Transverse colon (tissue), 4 donors: ENCODE measurements around the gene FLOT2. TPM values are rescaled to one million over a fixed set of nuclear protein-coding genes. Genes with fewer than 3 reads are reported as not detected.
"Not testable (repeated sequence)": the region's sequence is repeated elsewhere in the genome, so short reads cannot be mapped to it uniquely, and the experiment has no call there.

Experiments
- DNase-seq: peaks from one replicate; pipeline ENCODE4 v3.0.0-alpha.2; 2019
- H3K27ac ChIP-seq, 4 donors: fragments of 200-600 bp; sonication (generic); 2 replicates each; pipeline ENCODE4 v1.5.1; 2016 to 2018; ENCODE audit warnings: inconsistent platforms in 4 of 4
- H3K27me3 ChIP-seq: fragments of 200-600 bp; sonication (generic); 2 replicates; pipeline ENCODE4 v1.5.1; 2017; ENCODE audit warnings: inconsistent platforms
- H3K36me3 ChIP-seq, 4 donors: fragments of 200-600 bp; sonication (generic); 2 replicates each; pipeline ENCODE4 v1.5.1; 2017 to 2019; ENCODE audit warnings: inconsistent platforms in 4 of 4
- H3K4me1 ChIP-seq, 4 donors: fragments of 200-600 bp; sonication (generic); 2 replicates each; pipeline ENCODE4 v1.5.1; 2017 to 2020; ENCODE audit warnings: inconsistent platforms in 4 of 4
- H3K4me3 ChIP-seq, 4 donors: fragments of 200-600 bp; sonication (generic); 1 replicate in 1 of 4; 2 replicates in 3 of 4; pipeline versions ENCODE4 v1.5.1 to v1.6.1; 2017 to 2019; ENCODE audit warnings: inconsistent platforms in 4 of 4
- H3K9me3 ChIP-seq, 2 donors: fragments of 200-600 bp; sonication (generic); 2 replicates each; pipeline ENCODE4 v1.5.1; 2017 to 2019; ENCODE audit warnings: inconsistent platforms in 2 of 2
- CTCF ChIP-seq, 5 experiments: fragments of 200-600 bp in 3 of 5; fragments of 450-650 bp in 2 of 5; sonication (generic) in 3 of 5; IDR thresholded peaks; 1 replicate in 2 of 5; 2 replicates in 3 of 5; pipeline ENCODE4 v1.5.1; 2016 to 2017; ENCODE audit warnings: antibody characterized with exemption in 5 of 5, inconsistent platforms in 3 of 5, mild to moderate bottlenecking in 2 of 5, moderate library complexity in 1 of 5
- EP300 ChIP-seq: sonication (generic); formaldehyde crosslinking; IDR thresholded peaks from one replicate; pipeline ENCODE4 v1.6.1; 2017; ENCODE audit warnings: antibody characterized with exemption, low read depth
- POLR2A ChIP-seq: fragments of 450-650 bp; IDR thresholded peaks from one replicate; pipeline ENCODE4 v1.6.1; 2016; ENCODE audit warnings: antibody characterized with exemption, mild to moderate bottlenecking, moderate library complexity
- POLR2AphosphoS5 ChIP-seq, 3 donors: sonication (generic); formaldehyde crosslinking; IDR thresholded peaks; one replicate each; pipeline ENCODE4 v1.6.1; 2016; ENCODE audit warnings: antibody characterized with exemption in 3 of 3
- WGBS, 2 donors: methylation state at CpG; one replicate each; pipeline ENCODE4 v1.1.5; 2018; ENCODE audit warnings: low coverage in 1 of 2; 5-methylcytosine and 5-hydroxymethylcytosine counted together
- in situ Hi-C, 4 donors: fragments of 200-750 bp; cut with MboI; loops; one replicate each; pipeline versions ENCODE4 v1.15.0 to v1.15.1; 2017; ENCODE audit warnings: low sequenced_read_pairs in 3 of 4, low pct_ligation_motif_present in 1 of 4, low pct_unique_long_range_greater_than_20kb in 1 of 4
- intact Hi-C: fragments of 100-400 bp; cut with DNase I; formaldehyde crosslinking; loops from one replicate; pipeline ENCODE4 v1.15.1; 2023; ENCODE audit warnings: low total_unique reads
- total RNA-seq, 4 donors: library from RNA; depleted of rRNA; stranded (reverse); fragments of >200 nt; gene quantifications; one replicate each; pipeline ENCODE4 v1.1.0, GENCODE V29; 2016

FLOT2 gene
- total RNA-seq, 4 donors from 2014 or later, result 35.8 to 95.8 (median 46.5) TPM

- Histone ChIP-seq H3K27me3 (no peaks in the 10 kb centered on the region), H3K27ac (peak overlapping the region in 1 of 4 donors; percentile 10), H3K36me3 (peaks cover 0 to 26% (median 7%) of the 10 kb centered on the region in 4 donors), H3K4me1 (peaks cover 18 to 42% (median 33%) of the 10 kb centered on the region in 4 donors), H3K9me3 (no peaks in the 10 kb centered on the region), H3K4me3 (no peak overlapping the region)
- no peak for DNase-seq
- WGBS, 2 donors, result 58 to 67% methylated on average over 2 to 4 of the region's 4 CpGs
- TF ChIP-seq POLR2A (no peak), POLR2AphosphoS5 (IDR thresholded peaks at IDR 0.05) (no peak), CTCF (IDR thresholded peaks at IDR 0.05) (no peak), EP300 (no peak)
- in situ Hi-C loops, result loop anchor here in 2 of 4 donors (25.0 kb wide), 1 partner anchor 142 kb away; no protein-coding TSS in a partner anchor
- intact Hi-C loops, result loop anchor here (5.0 kb wide), 1 partner anchor 48 kb away; the partner anchor contains the start of gene PHF12
These were observed 7.3 kb upstream of the FLOT2 start for GRCh38 chr17:28904800-28905199.

DNA sequence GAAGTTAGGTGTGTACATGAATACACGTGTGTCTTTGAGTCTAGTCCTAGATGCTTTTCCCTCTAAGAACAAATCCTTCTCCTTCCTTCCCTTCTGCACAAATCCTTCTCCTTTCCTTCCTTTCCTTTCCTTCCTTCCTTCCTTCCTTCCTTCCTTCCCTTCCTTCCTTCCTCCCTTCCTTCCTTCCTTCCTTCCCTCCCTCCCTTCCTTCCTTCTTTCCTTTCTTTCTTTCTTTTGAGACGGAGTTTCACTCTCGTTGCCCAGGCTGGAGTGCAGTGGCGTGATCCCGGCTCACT lies 6.0 kb upstream of the FLOT2 start:
- peak overlapping the region; percentile 89 to 95 (median 92) for H3K27ac ChIP-seq
- DNase-seq, H3K4me3 ChIP-seq, H3K27me3 ChIP-seq, H3K9me3 ChIP-seq: not testable (repeated sequence)
- peaks cover 0 to 12% (median 4%) of the 10 kb centered on the region in 4 donors for H3K36me3 ChIP-seq
- intact Hi-C loops (loop anchor here (5.0 kb wide), 1 partner anchor 49 kb away; the partner anchor contains the start of gene PHF12), in situ Hi-C loops (loop anchor here in 2 of 4 donors (25.0 kb wide), 1 partner anchor 141 kb away; no protein-coding TSS in a partner anchor)
- H3K4me1 ChIP-seq, result peaks cover 10 to 34% (median 28%) of the 10 kb centered on the region in 4 donors
- 50 to 64% methylated on average over 3 to 5 of the region's 5 CpGs for WGBS, 2 donors

- Histone ChIP-seq H3K27ac (peak within 1 kb of the TSS; percentile 89 to 95 (median 92)), H3K36me3 (peaks cover 0 to 8% (median 2%) of the 10 kb centered on the region in 4 donors), H3K9me3 (no peaks in the 10 kb centered on the region), H3K27me3 (no peaks in the 10 kb centered on the region), H3K4me3 (peak within 1 kb of the TSS; percentile 46 to 73 (median 71)), H3K4me1 (peaks cover 11 to 34% (median 27%) of the 10 kb centered on the region in 4 donors)
- intact Hi-C loops (loop anchor here (5.0 kb wide), 1 partner anchor 49 kb away; the partner anchor contains the start of gene PHF12), in situ Hi-C loops (loop anchor here in 2 of 4 donors (25.0 kb wide), 1 partner anchor 141 kb away; no protein-coding TSS in a partner anchor)
- peak; percentile 71 to 89 (median 78) for TF ChIP-seq CTCF (IDR thresholded peaks at IDR 0.05)
- peak in 2 of 3 donors; percentile 62 to 64 for TF ChIP-seq POLR2AphosphoS5 (IDR thresholded peaks at IDR 0.05)
- no peak for TF ChIP-seq POLR2A
- 0 to 11% methylated on average over 1 to 29 of the region's 55 CpGs for WGBS, 2 donors
- DNase-seq, result peak; percentile 95
These were observed 5.4 kb upstream of the FLOT2 start, which contains the start of gene DHRS13 for GRCh38 chr17:28902819-28903545. Gene DHRS13, minus strand, starts transcription at chr17:28903079. Its CDS starts 135 bp downstream, at chr17:28902944.

DNA sequence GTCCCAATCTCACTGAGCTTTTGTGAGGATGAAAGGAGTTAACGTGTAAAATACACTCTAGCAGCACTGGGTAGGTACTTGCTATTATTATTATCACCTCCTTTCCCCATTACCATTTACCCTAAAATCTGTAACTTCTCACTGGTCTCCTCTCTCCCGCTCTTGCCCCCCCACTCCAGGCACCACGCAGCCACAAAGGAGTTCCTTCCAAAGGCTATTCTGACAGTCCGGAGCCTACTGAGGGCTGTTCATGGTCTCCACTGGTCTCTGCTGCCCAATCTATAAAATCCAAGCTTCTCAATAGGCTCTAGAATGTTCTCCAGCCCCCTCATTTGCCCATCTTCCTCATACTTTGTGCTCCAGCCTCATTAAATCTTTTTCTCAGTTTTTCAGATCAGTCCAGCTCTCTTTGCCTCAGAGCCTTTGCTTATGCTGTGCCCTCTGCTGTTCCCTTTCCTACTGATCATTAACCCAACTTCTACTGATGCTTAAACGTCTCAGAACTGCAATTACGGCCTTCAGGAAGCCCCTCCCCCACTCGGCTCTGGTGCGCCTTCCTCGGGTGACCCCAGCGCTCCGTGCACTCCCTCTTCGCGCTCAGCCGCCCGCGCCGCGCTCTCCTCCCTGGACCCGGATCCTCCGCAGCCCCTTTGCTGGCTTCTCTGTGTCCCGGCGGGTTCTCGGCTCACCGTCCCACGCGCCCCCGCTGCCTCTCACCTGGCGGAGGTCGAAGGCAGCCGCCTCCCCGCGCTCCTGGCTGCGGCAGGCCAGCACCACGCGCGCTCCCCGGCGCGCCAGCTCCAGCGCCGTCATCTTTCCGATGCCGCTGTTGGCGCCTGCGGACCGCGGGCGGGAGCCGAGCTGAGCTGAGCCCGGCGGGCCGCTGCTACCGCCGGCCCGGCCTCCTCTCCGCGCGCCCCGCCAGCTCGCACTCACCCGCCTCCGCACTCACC lies 4.6 kb upstream of the FLOT2 start:
- DNase-seq, result peak; percentile 65
- in situ Hi-C loops, result loop anchor here in 2 of 4 donors (25.0 kb wide), 1 partner anchor 140 kb away; no protein-coding TSS in a partner anchor
- TF ChIP-seq CTCF (IDR thresholded peaks at IDR 0.05), result no peak
- TF ChIP-seq EP300, result no peak
- TF ChIP-seq POLR2A, result no peak
- TF ChIP-seq POLR2AphosphoS5 (IDR thresholded peaks at IDR 0.05), result no peak

More for the DNA sequence above, 4.6 kb upstream of the FLOT2 start:
- 6 to 49% methylated on average over 4 to 44 of the region's 62 CpGs for WGBS, 2 donors
- peak overlapping the region; percentile 89 to 95 (median 92) for H3K27ac ChIP-seq
- no peaks in the 10 kb centered on the region for H3K9me3 ChIP-seq
- no peaks in the 10 kb centered on the region for H3K27me3 ChIP-seq
- intact Hi-C loops, result loop anchor here (5.0 kb wide), 1 partner anchor 50 kb away; the partner anchor contains the start of gene PHF12
- H3K4me3 ChIP-seq, result peak overlapping the region; percentile 46 to 73 (median 71)
- peaks cover 0 to 8% (median 2%) of the 10 kb centered on the region in 4 donors for H3K36me3 ChIP-seq
- H3K4me1 ChIP-seq, result peaks cover 10 to 29% (median 23%) of the 10 kb centered on the region in 4 donors
